ENCODE data around the gene UGT1A8.

GRCh38 chr2:233711312-233712008, 94.0 kb downstream of the UGT1A8 start:
- peak; percentile 74 to 90 (median 84) for TF ChIP-seq CTCF (IDR thresholded peaks at IDR 0.05)
- TF ChIP-seq POLR2A (IDR thresholded peaks at IDR 0.05), result no peak
